ENCODE results near the gene ROM1.

GRCh38 chr11:62579252-62579651 is 33.8 kb upstream of the ROM1 start:
- TF ChIP-seq CTCF (IDR thresholded peaks at IDR 0.05; ENCODE audit: borderline replicate concordance, extremely low read depth, low read length, poor library complexity, severe bottlenecking): no peak
- TF ChIP-seq EZH2 (IDR thresholded peaks at IDR 0.05; ENCODE audit: borderline replicate concordance, low read depth, low read length, severe bottlenecking): no peak

Data from DND-41 (cell line).